Right lobe of liver (tissue), 6 donors: ENCODE measurements around the gene PPP1R36. TPM values are rescaled to one million over a fixed set of nuclear protein-coding genes. Genes with fewer than 3 reads are reported as not detected.

Experiments used
- ATAC-seq, 4 donors: fragments of 200-7000 bp; cut with Tn5 transposase; one replicate each; pipeline ENCODE4 v1.9.1; 2020; ENCODE audit warnings: mild to moderate bottlenecking in 4 of 4, moderate library complexity in 4 of 4
- DNase-seq, 3 donors: peaks; one replicate each; pipeline ENCODE4 v3.0.0-alpha.2; 2020
- H3K27ac ChIP-seq, 3 donors: fragments of 200-600 bp; one replicate each; pipeline ENCODE4 v1.8.0; 2022
- H3K27me3 ChIP-seq, 2 donors: fragments of 200-600 bp; one replicate each; pipeline ENCODE4 v1.8.0; 2022
- H3K36me3 ChIP-seq, 4 donors: fragments of 200-600 bp; sonication (generic) in 1 of 4; one replicate each; pipeline versions ENCODE4 v1.5.1 to v1.8.0; 2017 to 2022; ENCODE audit warnings: control low read depth in 1 of 4
- H3K4me1 ChIP-seq, 4 donors: fragments of 200-600 bp; sonication (generic) in 1 of 4; one replicate each; pipeline versions ENCODE4 v1.5.1 to v1.8.0; 2017 to 2022; ENCODE audit warnings: control low read depth in 1 of 4
- H3K4me3 ChIP-seq, 3 donors: fragments of 200-600 bp; one replicate each; pipeline ENCODE4 v1.8.0; 2022
- H3K9me3 ChIP-seq, 4 donors: fragments of 200-600 bp; sonication (generic) in 1 of 4; one replicate each; pipeline versions ENCODE4 v1.5.1 to v1.8.0; 2017 to 2022; ENCODE audit warnings: control low read depth in 1 of 4
- POLR2A ChIP-seq: fragments of 450-650 bp; IDR thresholded peaks from one replicate; pipeline ENCODE4 v1.6.1; 2017; ENCODE audit warnings: antibody characterized with exemption, mild to moderate bottlenecking
- WGBS: methylation state at CpG from one replicate; pipeline ENCODE4 v1.1.6; 2018; ENCODE audit warnings: low coverage, low lambda C conversion rate; ENCODE audit not compliant: insufficient coverage; ENCODE audit errors: missing lambda C conversion rate; 5-methylcytosine and 5-hydroxymethylcytosine counted together
- intact Hi-C, 2 donors: fragments of 100-400 bp; cut with DNase I; formaldehyde crosslinking; loops; one replicate each; pipeline versions ENCODE4 v1.11.2 to v1.14.1; 2022
- total RNA-seq, 6 experiments: library from RNA; depleted of rRNA in 2 of 6; stranded (reverse); fragments of >200 nt in 2 of 6; fragmentation: NEBNext Ultra II Directional in 3 of 6; extraction: Animal tissue kit (Norgen Biotek cat#: 25700) in 3 of 6; gene quantifications; one replicate each; pipeline versions ENCODE4 v1.1.0 to v1.2.4, GENCODE V29; 2016 to 2023
- TF ChIP-seq, protein P1 (sequence below), 4 donors: fragments of 200-600 bp in 3 of 4; fragments of 450-650 bp in 1 of 4; IDR thresholded peaks; one replicate each; pipeline versions ENCODE4 v1.5.1 to v1.8.0; 2016 to 2022; ENCODE audit warnings: antibody characterized with exemption in 4 of 4, mild to moderate bottlenecking in 2 of 4
- donor health status: DM: no; HTN: yes; CAD: no.
- donor health status: DM: no; HTN: no; CAD: no.
- donor health status: DM: no; HTN: no; CAD: no.
- donor health status: DM: no; HTN: yes; CAD: no.
- donor health status: DM: no; HTN: yes; CAD: no.

Gene PPP1R36
- total RNA-seq, 6 experiments from 2014 or later, result 0.16 to 0.40 TPM; not detected in 4

DNA sequence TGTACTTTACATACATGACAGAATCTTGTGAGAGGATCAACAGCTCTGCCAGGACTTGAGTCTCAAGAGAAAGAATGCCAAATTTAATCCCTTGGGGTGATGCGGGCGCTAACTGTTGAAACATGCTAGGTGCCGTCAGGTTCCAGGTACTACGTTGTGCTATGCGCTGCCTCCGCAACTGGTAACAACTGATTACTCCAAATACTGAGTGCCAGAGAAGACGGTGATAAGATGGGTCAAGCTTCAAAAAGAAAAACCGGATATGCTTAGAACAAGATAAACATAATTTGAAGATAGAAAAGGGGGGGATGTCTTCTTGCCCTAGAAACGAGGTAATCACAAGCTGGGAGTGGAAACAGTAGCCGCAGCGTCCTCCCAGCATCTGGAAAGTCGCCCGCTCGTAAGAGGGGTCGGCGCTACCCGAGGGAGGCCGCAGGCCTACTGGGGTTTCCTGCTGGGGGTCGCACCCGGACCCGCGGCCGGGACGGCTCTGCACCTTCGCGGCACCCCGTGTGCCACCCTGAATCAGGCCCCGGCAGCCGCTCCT is 46.8 kb upstream of the PPP1R36 start:
- Histone ChIP-seq H3K4me3 (peak overlapping the region; percentile 84 to 88 (median 84)), H3K4me1 (peaks cover 0 to 49% (median 14%) of the 10 kb centered on the region in 4 donors), H3K27ac (peak overlapping the region; percentile 98 to 100 (median 98)), H3K27me3 (no peaks in the 10 kb centered on the region), H3K9me3 (no peaks in the 10 kb centered on the region), H3K36me3 (no peaks in the 10 kb centered on the region)
- ATAC-seq, result peak; percentile 0 to 2 (median 0)
- no peak for TF ChIP-seq POLR2A
- TF ChIP-seq, protein P1, sequence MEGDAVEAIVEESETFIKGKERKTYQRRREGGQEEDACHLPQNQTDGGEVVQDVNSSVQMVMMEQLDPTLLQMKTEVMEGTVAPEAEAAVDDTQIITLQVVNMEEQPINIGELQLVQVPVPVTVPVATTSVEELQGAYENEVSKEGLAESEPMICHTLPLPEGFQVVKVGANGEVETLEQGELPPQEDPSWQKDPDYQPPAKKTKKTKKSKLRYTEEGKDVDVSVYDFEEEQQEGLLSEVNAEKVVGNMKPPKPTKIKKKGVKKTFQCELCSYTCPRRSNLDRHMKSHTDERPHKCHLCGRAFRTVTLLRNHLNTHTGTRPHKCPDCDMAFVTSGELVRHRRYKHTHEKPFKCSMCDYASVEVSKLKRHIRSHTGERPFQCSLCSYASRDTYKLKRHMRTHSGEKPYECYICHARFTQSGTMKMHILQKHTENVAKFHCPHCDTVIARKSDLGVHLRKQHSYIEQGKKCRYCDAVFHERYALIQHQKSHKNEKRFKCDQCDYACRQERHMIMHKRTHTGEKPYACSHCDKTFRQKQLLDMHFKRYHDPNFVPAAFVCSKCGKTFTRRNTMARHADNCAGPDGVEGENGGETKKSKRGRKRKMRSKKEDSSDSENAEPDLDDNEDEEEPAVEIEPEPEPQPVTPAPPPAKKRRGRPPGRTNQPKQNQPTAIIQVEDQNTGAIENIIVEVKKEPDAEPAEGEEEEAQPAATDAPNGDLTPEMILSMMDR (IDR thresholded peaks at IDR 0.05), result no peak
- WGBS, result 2% methylated on average over 13 of the region's 29 CpGs
- DNase-seq, result peak in 1 of 3 donors; percentile 51
- intact Hi-C loops, result no loop called here

DNA sequence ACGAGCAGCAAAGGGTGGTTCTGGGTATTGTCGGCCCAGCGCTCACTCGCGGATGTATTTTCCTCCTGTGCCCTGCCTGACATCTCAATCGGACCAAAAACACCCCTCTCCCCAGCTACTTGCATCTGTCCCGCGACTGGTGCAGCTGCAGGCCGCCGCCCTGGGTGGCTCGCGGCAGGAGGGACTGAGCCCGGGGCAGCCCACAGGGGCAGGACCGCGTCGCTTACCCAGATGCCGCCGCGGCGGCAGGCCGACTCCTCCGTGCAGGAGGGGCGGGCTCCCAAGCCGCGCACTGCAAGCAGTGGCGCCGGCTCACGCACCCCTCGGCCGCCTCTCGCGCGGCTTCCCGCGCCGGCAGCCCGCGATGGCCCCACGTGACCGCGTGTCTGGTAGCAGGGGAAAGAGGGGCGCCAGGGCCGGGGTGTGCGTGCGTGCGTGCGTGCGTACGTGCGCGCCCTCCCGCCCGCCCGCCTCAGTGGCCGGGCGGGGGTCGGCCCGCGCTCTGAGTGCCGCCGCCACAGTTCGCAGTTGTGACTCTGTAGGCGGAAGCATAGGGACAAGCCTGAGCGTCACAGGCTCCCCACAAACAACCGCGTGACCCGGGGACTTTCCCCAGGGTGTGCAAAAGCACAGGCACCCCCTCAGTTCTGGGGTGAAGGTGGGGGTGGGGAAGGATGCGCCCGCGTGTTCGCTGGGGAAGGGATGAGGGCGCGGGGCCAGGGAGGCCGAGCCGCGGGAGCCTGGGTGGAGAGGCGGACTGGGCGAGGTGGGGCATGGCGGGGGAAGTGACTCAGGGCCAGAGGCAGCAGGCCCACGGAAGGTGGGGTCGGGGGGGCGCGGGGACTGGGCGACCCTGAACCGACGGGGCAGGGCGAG is 46.1 kb upstream of the PPP1R36 start, which contains the start of gene ZBTB25:
ZBTB25 (minus strand) TSS at position 405 of the 876 bp plus-strand sequence. CDS start 13,305 bp downstream, outside the sequence.
- intact Hi-C loops, result no loop called here
- DNase-seq (peak; percentile 90 to 92 (median 91)), ATAC-seq (peak; percentile 61 to 82 (median 76))
- Histone ChIP-seq H3K36me3 (no peaks in the 10 kb centered on the region), H3K4me3 (peak within 1 kb of the TSS; percentile 84 to 88 (median 84)), H3K27me3 (no peaks in the 10 kb centered on the region), H3K27ac (peak within 1 kb of the TSS; percentile 98 to 100 (median 98)), H3K4me1 (peaks cover 0 to 49% (median 14%) of the 10 kb centered on the region in 4 donors), H3K9me3 (no peaks in the 10 kb centered on the region)
- TF ChIP-seq, protein P1 (IDR thresholded peaks at IDR 0.05), result no peak
- peak; percentile 94 for TF ChIP-seq POLR2A
- WGBS, result 0% methylated on average over 27 of the region's 87 CpGs

DNA sequence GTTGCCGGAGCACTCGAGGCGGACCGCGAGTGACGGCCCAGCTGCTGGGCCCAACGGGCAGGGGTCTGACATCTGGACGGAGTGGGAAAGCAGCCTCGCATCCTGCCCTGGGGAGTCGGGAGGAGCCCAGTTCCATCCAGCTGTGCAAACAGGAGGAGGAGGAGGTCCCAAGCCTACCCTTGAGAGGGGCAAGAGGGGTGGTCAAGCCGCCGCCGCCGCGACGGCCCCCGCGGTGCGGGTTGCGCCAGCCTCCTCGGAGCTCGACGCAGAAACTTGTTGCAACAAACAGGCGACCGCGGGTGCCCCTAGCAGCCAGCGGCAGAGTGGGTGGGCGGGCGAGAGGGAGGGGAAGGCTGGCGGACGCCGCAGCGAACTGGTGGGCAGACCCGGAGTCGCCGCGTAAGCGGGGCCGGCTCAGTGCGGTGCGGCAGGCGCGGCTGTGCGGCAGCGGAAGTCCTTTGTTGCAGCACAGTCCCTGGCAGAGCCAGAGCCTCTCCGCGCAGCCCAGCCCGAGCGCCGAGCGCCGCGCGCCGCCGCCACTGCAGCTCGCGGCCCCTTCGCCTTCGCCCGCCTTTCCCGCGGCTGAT is 45.4 kb upstream of the PPP1R36 start, which contains the start of gene ZBTB1:
ZBTB1 (plus strand) TSS at position 461 of the 587 bp plus-strand sequence. CDS start 16,735 bp downstream, outside the sequence.
- TF ChIP-seq, protein P1 (IDR thresholded peaks at IDR 0.05), result no peak
- peak; percentile 97 for TF ChIP-seq POLR2A
- H3K9me3 ChIP-seq, result no peaks in the 10 kb centered on the region
- peak within 1 kb of the TSS; percentile 84 to 88 (median 84) for H3K4me3 ChIP-seq
- no peaks in the 10 kb centered on the region for H3K27me3 ChIP-seq
- peak; percentile 86 to 91 (median 90) for DNase-seq
- peaks cover 0 to 49% (median 14%) of the 10 kb centered on the region in 4 donors for H3K4me1 ChIP-seq
- H3K27ac ChIP-seq, result peak within 1 kb of the TSS; percentile 98 to 100 (median 98)
- intact Hi-C loops, result no loop called here
- peak; percentile 46 to 71 (median 64) for ATAC-seq
- 0% methylated on average over 15 of the region's 63 CpGs for WGBS
- no peaks in the 10 kb centered on the region for H3K36me3 ChIP-seq
